A549 (cell line): ENCODE results near the gene EML4. TPM values are rescaled to one million over a fixed set of nuclear protein-coding genes. Genes with fewer than 3 reads are reported as not detected.

Experiments used
- ATAC-seq, 2 experiments: fragments of 200-7000 bp in 1 of 2; fragments of >200 bp in 1 of 2; cut with Nextera tagmentation in 1 of 2; cut with Tn5 transposase in 1 of 2; 3 replicates each; pipeline versions ENCODE4 v1.8.0 to v1.9.1; 2018 to 2020; ENCODE audit warnings: mild to moderate bottlenecking in 1 of 2, moderate library complexity in 1 of 2
- CTCF ChIA-PET: fragments of 300-600 bp; sonication (Branson Sonifier 250); formaldehyde crosslinking; extraction: SDS; loops from one replicate; lab custom pipeline; 2021; ENCODE audit warnings: antibody characterized with exemption, inconsistent platforms; lab: Yijun Ruan, JAX
- POLR2A ChIA-PET: fragments of 350-600 bp; formaldehyde crosslinking; extraction: SDS; loops from one replicate; lab custom pipeline; 2021; ENCODE audit warnings: antibody characterized with exemption, inconsistent platforms; lab: Yijun Ruan, JAX
- DNase-seq, 2 experiments: peaks; one replicate each; pipeline versions ENCODE4 v3.0.0 to v3.0.0-alpha.2; 2011 to 2016; ENCODE audit warnings: low read depth in 1 of 2, low spot score in 1 of 2
- FAIRE-seq: peaks from 2 replicates; lab custom pipeline; 2011; peaks lifted over from hg19 to GRCh38; lab: Jason Lieb, UNC
- H3K27ac ChIP-seq, 2 experiments: fragments of >200 bp; sonication (Bioruptor Twin); formaldehyde crosslinking; 3 replicates each; pipeline ENCODE4 v1.5.1; 2016 to 2017
- H3K4me1 ChIP-seq: fragments of >200 bp; sonication (Bioruptor Twin); formaldehyde crosslinking; 3 replicates; pipeline ENCODE4 v1.6.1; 2016
- H3K4me2 ChIP-seq: fragments of >200 bp; sonication (Bioruptor Twin); formaldehyde crosslinking; 3 replicates; pipeline ENCODE4 v1.6.1; 2016
- H3K4me3 ChIP-seq: fragments of >200 bp; sonication (Bioruptor Twin); formaldehyde crosslinking; 3 replicates; pipeline ENCODE4 v1.5.1; 2016
- H3K9me3 ChIP-seq: fragments of >200 bp; sonication (Bioruptor Twin); formaldehyde crosslinking; 3 replicates; pipeline ENCODE4 v1.6.1; 2016
- BCL3 ChIP-seq: fragments of >200 bp; sonication (Bioruptor Twin); formaldehyde crosslinking; IDR thresholded peaks from 3 replicates; pipeline ENCODE4 v1.6.1; 2016
- CEBPB ChIP-seq, 2 experiments: fragments of >200 bp in 1 of 2; sonication (Bioruptor Twin) in 1 of 2; formaldehyde crosslinking in 1 of 2; IDR thresholded peaks; 2 replicates each; pipeline ENCODE4 v1.6.1; 2012 to 2016
- ESRRA ChIP-seq: fragments of 150-350 bp; IDR thresholded peaks from 2 replicates; pipeline ENCODE4 v1.6.1; 2014; ENCODE audit warnings: mild to moderate bottlenecking, low read length, borderline replicate concordance
- FOSB ChIP-seq: fragments of 250-450 bp; sonication (Bioruptor Pico); IDR thresholded peaks from 2 replicates; pipeline ENCODE4 v1.5.0; 2020; ENCODE audit warnings: mild to moderate bottlenecking, moderate library complexity
- HDAC2 ChIP-seq: fragments of 200-600 bp; sonication (generic); IDR thresholded peaks from 2 replicates; pipeline ENCODE4 v1.6.1; 2016
- HMGXB4 ChIP-seq: fragments of 250-450 bp; sonication (Bioruptor Pico); IDR thresholded peaks from 2 replicates; pipeline ENCODE4 v1.5.0; 2021; ENCODE audit warnings: mild to moderate bottlenecking, moderate library complexity, borderline replicate concordance
- HOXB13 ChIP-seq: fragments of 250-450 bp; sonication (Bioruptor Pico); IDR thresholded peaks from 2 replicates; pipeline ENCODE4 v1.5.0; 2020; ENCODE audit warnings: low read depth, mild to moderate bottlenecking, moderate library complexity
- KDM5A ChIP-seq: fragments of 200-600 bp; sonication (generic); IDR thresholded peaks from 2 replicates; pipeline ENCODE4 v1.6.1; 2016; ENCODE audit warnings: antibody characterized with exemption, mild to moderate bottlenecking
- MAFK ChIP-seq: fragments of 450-650 bp; IDR thresholded peaks from 2 replicates; pipeline ENCODE4 v1.6.1; 2014; ENCODE audit not compliant: partially characterized antibody
- MAX ChIP-seq: IDR thresholded peaks from 2 replicates; pipeline ENCODE4 v1.6.1; 2012
- MYC ChIP-seq: IDR thresholded peaks from 2 replicates; pipeline ENCODE4 v1.6.1; 2012; ENCODE audit warnings: mild to moderate bottlenecking, inconsistent platforms, low read length, improper control_type of control experiment, borderline replicate concordance
- NFE2L2 ChIP-seq: fragments of 150-350 bp; conservative IDR thresholded peaks from 2 replicates; pipeline ENCODE4 v1.6.1; 2014; ENCODE audit warnings: low read length
- NPAS2 ChIP-seq: fragments of 250-450 bp; sonication (Bioruptor Pico); IDR thresholded peaks from 2 replicates; pipeline ENCODE4 v1.8.0; 2022; ENCODE audit warnings: mild to moderate bottlenecking, moderate library complexity, borderline replicate concordance
- NR3C1 ChIP-seq: fragments of >200 bp; sonication (Bioruptor Twin); formaldehyde crosslinking; IDR thresholded peaks from 3 replicates; pipeline ENCODE4 v1.6.1; 2017
- PBX3 ChIP-seq: IDR thresholded peaks from 2 replicates; pipeline ENCODE4 v1.6.1; 2012
- POLR2AphosphoS2 ChIP-seq: conservative IDR thresholded peaks from 2 replicates; pipeline ENCODE4 v1.6.1; 2012; ENCODE audit warnings: low read length, improper control_type of control experiment, inconsistent platforms
- RARB ChIP-seq: fragments of 250-450 bp; sonication (Bioruptor Pico); IDR thresholded peaks from 2 replicates; pipeline ENCODE4 v1.8.0; 2021; ENCODE audit warnings: mild to moderate bottlenecking, moderate library complexity
- RFX5 ChIP-seq: fragments of 450-650 bp; IDR thresholded peaks from 2 replicates; pipeline ENCODE4 v1.7.1; 2014; ENCODE audit warnings: antibody characterized with exemption, mild to moderate bottlenecking, moderate library complexity
- SREBF2 ChIP-seq: fragments of 450-650 bp; IDR thresholded peaks from 2 replicates; pipeline ENCODE4 v1.6.1; 2014; ENCODE audit warnings: mild to moderate bottlenecking, moderate library complexity
- USF2 ChIP-seq: fragments of 450-650 bp; IDR thresholded peaks from 2 replicates; pipeline ENCODE4 v1.6.1; 2014; ENCODE audit warnings: antibody characterized with exemption
- ZNF302 ChIP-seq: fragments of 250-450 bp; sonication (Bioruptor Pico); IDR thresholded peaks from 2 replicates; pipeline ENCODE4 v1.9.0; 2021; ENCODE audit warnings: inconsistent platforms, mild to moderate bottlenecking, moderate library complexity
- WGBS: methylation state at CpG from one replicate; pipeline ENCODE4 v1.1.6; 2017; ENCODE audit errors: missing lambda C conversion rate; 5-methylcytosine and 5-hydroxymethylcytosine counted together
- polyA plus RNA-seq, 4 experiments: library from polyadenylated mRNA; depleted of rRNA in 3 of 4; stranded (reverse); fragments of >200 nt; fragmentation: RNase III in 1 of 4; extraction: RNeasy Plus Mini Kit Qiagen cat#74134 plus additional on column Dnase treatment in 1 of 4; gene quantifications; 2 replicates in 3 of 4; 3 replicates in 1 of 4; pipeline ENCODE4 v1.2.3, GENCODE V29; 2011 to 2017
- TF ChIP-seq, protein P1 (sequence below): IDR thresholded peaks from 2 replicates; pipeline ENCODE4 v1.6.1; 2012; ENCODE audit warnings: low read depth, borderline replicate concordance

EML4 gene
- polyA plus RNA-seq, 2 of the 4 experiments (the other 2 are of a cell fraction) = 34.6 to 130 TPM

GRCh38 chr2:42324949-42325348 is 155.8 kb downstream of the EML4 start (continued):
- no peak for TF ChIP-seq MYC
- no peak for TF ChIP-seq NR3C1
- TF ChIP-seq, all 56 proteins: peak for 0

GRCh38 chr2:42325609-42326008 is 156.5 kb downstream of the EML4 start:
- ATAC-seq = no peak
- no peak overlapping the region for H3K4me3 ChIP-seq
- no peaks in the 10 kb centered on the region for H3K9me3 ChIP-seq
- POLR2A ChIA-PET = no interaction called here
- TF ChIP-seq RARB (no peak), FOSB (no peak), MAX (no peak), NPAS2 (no peak), HMGXB4 (CRISPR knock-in tag) (no peak), RFX5 (no peak), ESRRA (no peak), POLR2AphosphoS2 (no peak), BCL3 (no peak), ZNF302 (CRISPR knock-in tag) (no peak), KDM5A (no peak), MAFK (no peak), SREBF2 (no peak), HDAC2 (no peak), NFE2L2 (no peak), CEBPB (IDR thresholded peaks at IDR 0.05) (no peak), PBX3 (no peak), HOXB13 (CRISPR knock-in tag) (no peak)
- TF ChIP-seq, protein P1, sequence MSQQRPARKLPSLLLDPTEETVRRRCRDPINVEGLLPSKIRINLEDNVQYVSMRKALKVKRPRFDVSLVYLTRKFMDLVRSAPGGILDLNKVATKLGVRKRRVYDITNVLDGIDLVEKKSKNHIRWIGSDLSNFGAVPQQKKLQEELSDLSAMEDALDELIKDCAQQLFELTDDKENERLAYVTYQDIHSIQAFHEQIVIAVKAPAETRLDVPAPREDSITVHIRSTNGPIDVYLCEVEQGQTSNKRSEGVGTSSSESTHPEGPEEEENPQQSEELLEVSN = no peak
- WGBS = 100% methylated on average over 1 of the region's 1 CpG
- no peak for FAIRE-seq
- CTCF ChIA-PET = interaction anchor here (1.0 to 9.0 kb wide), 5 partner anchors 35 to 472 kb away, joined by 3 to 131 read pairs (median 4); no protein-coding TSS in a partner anchor
- no peak overlapping the region for H3K4me2 ChIP-seq
- H3K27ac ChIP-seq = no peak overlapping the region
- no peak for DNase-seq
- H3K4me1 ChIP-seq = peaks cover 12% of the 10 kb centered on the region

DNA sequence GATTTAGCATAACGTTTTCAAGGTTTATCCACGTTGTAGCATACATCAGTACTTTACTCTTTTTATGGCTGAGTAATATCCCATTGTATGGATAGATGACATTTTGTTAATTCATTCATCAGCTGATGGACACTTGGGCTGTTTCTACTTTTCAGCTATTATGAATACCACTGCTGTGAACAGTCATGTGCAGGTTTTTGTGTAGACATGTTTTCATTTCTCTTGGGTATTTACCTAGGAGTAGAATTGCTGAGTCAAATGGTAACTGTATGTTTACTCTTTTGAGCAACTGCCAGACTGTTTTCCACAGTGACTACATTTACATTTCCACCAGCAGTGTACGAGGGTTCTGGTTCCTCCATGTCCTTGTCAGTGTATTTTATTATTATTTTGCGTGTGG is 158.0 kb downstream of the EML4 start:
- no peak overlapping the region for H3K4me3 ChIP-seq
- CTCF ChIA-PET = interaction anchor here (2.0 to 9.0 kb wide), 5 partner anchors 11 to 473 kb away, joined by 5 to 131 read pairs (median 8); no protein-coding TSS in a partner anchor
- TF ChIP-seq MAFK (peak; percentile 82), ESRRA (no peak), USF2 (no peak)
- TF ChIP-seq, all 56 proteins: peak for 1
- Histone ChIP-seq H3K9me3 (no peaks in the 10 kb centered on the region), H3K27ac (0 out of 6 replicates have a peak overlapping the region, but pooled peaks of 1 of the 2 experiments have one; percentile 1), H3K4me2 (0 out of 3 replicates have a peak overlapping the region, but pooled peaks have one; percentile 1), H3K4me1 (peaks cover 18% of the 10 kb centered on the region)
- WGBS = 57% methylated on average over 4 of the region's 4 CpGs
- FAIRE-seq = no peak
- POLR2A ChIA-PET = no interaction called here
- ATAC-seq = peak; percentile 20 to 50; a peak in 3 of 6 replicates
- DNase-seq = peak in 1 of 2 experiments; percentile 45
